ENCODE measurements around the gene ZDHHC14.

ZDHHC14 gene

GRCh38 chr6:157592541-157592940 lies 211.6 kb downstream of the ZDHHC14 start:
- TF ChIP-seq CTCF (IDR thresholded peaks at IDR 0.05; ENCODE audit: low read depth, low read length) = no peak
- DNase-seq (ENCODE audit: low read depth in 2 of 2) = no peak
- no peak overlapping the region for H3K4me3 ChIP-seq (replicated peaks in 1 of 2; ENCODE audit: low read depth in 2 of 2, low read length in 2 of 2)

- DNase-seq (ENCODE audit: low read depth in 2 of 2) = no peak
- no peak for TF ChIP-seq CTCF (IDR thresholded peaks at IDR 0.05; ENCODE audit: low read depth, low read length)
- no peak overlapping the region for H3K4me3 ChIP-seq (replicated peaks in 1 of 2; ENCODE audit: low read depth in 2 of 2, low read length in 2 of 2)
These were observed 212.0 kb downstream of the ZDHHC14 start for GRCh38 chr6:157592980-157593379.

GRCh38 chr6:157593596-157593995 lies 212.6 kb downstream of the ZDHHC14 start:
- no peak overlapping the region for H3K4me3 ChIP-seq (replicated peaks in 1 of 2; ENCODE audit: low read depth in 2 of 2, low read length in 2 of 2)
- no peak for TF ChIP-seq CTCF (IDR thresholded peaks at IDR 0.05; ENCODE audit: low read depth, low read length)
- DNase-seq (ENCODE audit: low read depth in 2 of 2) = no peak

GRCh38 chr6:157594292-157594691 lies 213.3 kb downstream of the ZDHHC14 start:
- no peak overlapping the region for H3K4me3 ChIP-seq (replicated peaks in 1 of 2; ENCODE audit: low read depth in 2 of 2, low read length in 2 of 2)
- no peak for TF ChIP-seq CTCF (IDR thresholded peaks at IDR 0.05; ENCODE audit: low read depth, low read length)
- DNase-seq (ENCODE audit: low read depth in 2 of 2) = no peak

GRCh38 chr6:157595768-157596167 lies 214.8 kb downstream of the ZDHHC14 start:
- no peak for DNase-seq (ENCODE audit: low read depth in 2 of 2)
- H3K4me3 ChIP-seq (replicated peaks in 1 of 2; ENCODE audit: low read depth in 2 of 2, low read length in 2 of 2) = no peak overlapping the region
- TF ChIP-seq CTCF (IDR thresholded peaks at IDR 0.05; ENCODE audit: low read depth, low read length) = no peak

GRCh38 chr6:157596461-157596860 lies 215.5 kb downstream of the ZDHHC14 start:
- DNase-seq (ENCODE audit: low read depth in 2 of 2) = no peak
- H3K4me3 ChIP-seq (replicated peaks in 1 of 2; ENCODE audit: low read depth in 2 of 2, low read length in 2 of 2) = no peak overlapping the region
- TF ChIP-seq CTCF (IDR thresholded peaks at IDR 0.05; ENCODE audit: low read depth, low read length) = no peak

GRCh38 chr6:157596886-157597285 lies 215.9 kb downstream of the ZDHHC14 start:
- no peak overlapping the region for H3K4me3 ChIP-seq (replicated peaks in 1 of 2; ENCODE audit: low read depth in 2 of 2, low read length in 2 of 2)
- TF ChIP-seq CTCF (IDR thresholded peaks at IDR 0.05; ENCODE audit: low read depth, low read length) = no peak
- no peak for DNase-seq (ENCODE audit: low read depth in 2 of 2)

Data from cardiac fibroblast (primary cell).